PC-3 (cell line): ENCODE measurements around the gene RUNDC1. TPM values are rescaled to one million over a fixed set of nuclear protein-coding genes. Genes with fewer than 3 reads are reported as not detected.

Source experiments
- ATAC-seq: fragments of 200-7000 bp; cut with Tn5 transposase; 2 replicates; pipeline ENCODE4 v1.9.1; 2020; ENCODE audit warnings: mild to moderate bottlenecking, moderate library complexity
- BruUV-seq: library from RNA; stranded (reverse); fragments of 400-500 nt; replicated peaks from 2 replicates; lab custom pipeline; 2021; lab: Mats Ljungman, UMichigan
- CTCF ChIA-PET: fragments of 300-600 bp; sonication (Branson Sonifier 250); formaldehyde crosslinking; loops from one replicate; lab custom pipeline; 2022; ENCODE audit warnings: antibody characterized with exemption; lab: Charles Lee
- POLR2A ChIA-PET: fragments of 300-600 bp; sonication (Branson Sonifier 250); formaldehyde crosslinking; loops from one replicate; lab custom pipeline; 2022; ENCODE audit warnings: antibody characterized with exemption; ENCODE audit not compliant: unreplicated experiment; lab: Charles Lee
- DNase-seq: peaks from one replicate; pipeline ENCODE4 v3.0.0-alpha.2; 2015
- H2AFZ ChIP-seq: fragments of 300-600 bp; sonication (generic); 2 replicates; pipeline ENCODE4 v1.6.0; 2016; ENCODE audit warnings: antibody characterized with exemption, low read length
- H3F3A ChIP-seq: fragments of 300-600 bp; sonication (generic); one replicate; pipeline ENCODE4 v1.6.0; 2017; ENCODE audit warnings: antibody characterized with exemption, low read length, control low read depth, mild to moderate bottlenecking; ENCODE audit not compliant: unreplicated experiment
- H3K27ac ChIP-seq: fragments of 300-600 bp; sonication (generic); 2 replicates; pipeline ENCODE4 v1.5.1; 2016; ENCODE audit warnings: mild to moderate bottlenecking, low read length
- H3K27me3 ChIP-seq: fragments of 300-600 bp; sonication (generic); 2 replicates; pipeline ENCODE4 v1.6.1; 2016; ENCODE audit warnings: low read length, mixed read lengths
- H3K36me3 ChIP-seq: fragments of 300-600 bp; sonication (generic); 2 replicates; pipeline ENCODE4 v1.6.1; 2016; ENCODE audit warnings: low read depth, mixed run types, low read length, mixed read lengths
- H3K4me1 ChIP-seq: fragments of 300-600 bp; sonication (generic); 2 replicates; pipeline ENCODE4 v1.5.1; 2016; ENCODE audit warnings: low read length; ENCODE audit not compliant: insufficient read depth
- H3K4me2 ChIP-seq: fragments of 300-600 bp; sonication (generic); 2 replicates; pipeline ENCODE4 v1.6.0; 2016; ENCODE audit warnings: low read length
- H3K4me3 ChIP-seq: fragments of 300-600 bp; sonication (generic); 2 replicates; pipeline ENCODE4 v1.5.1; 2016; ENCODE audit warnings: mild to moderate bottlenecking, low read length, mixed read lengths
- H3K79me2 ChIP-seq: fragments of 300-600 bp; sonication (generic); 2 replicates; pipeline ENCODE4 v1.6.1; 2017; ENCODE audit warnings: low read length, mixed read lengths
- H3K9ac ChIP-seq: fragments of 300-600 bp; sonication (generic); 2 replicates; pipeline ENCODE4 v1.6.0; 2016; ENCODE audit warnings: mild to moderate bottlenecking, low read length
- H3K9me2 ChIP-seq: fragments of 300-600 bp; sonication (generic); replicated peaks from 2 replicates; pipeline ENCODE4 v1.6.1; 2016; ENCODE audit warnings: mixed run types, low read length, mixed read lengths
- H3K9me3 ChIP-seq: fragments of 300-600 bp; sonication (generic); 2 replicates; pipeline ENCODE4 v1.6.1; 2016; ENCODE audit warnings: low read length, mixed read lengths
- H4K20me1 ChIP-seq: fragments of 300-600 bp; sonication (generic); 2 replicates; pipeline ENCODE4 v1.6.1; 2016; ENCODE audit warnings: low read length, mixed read lengths
- CTCF ChIP-seq: fragments of 300-600 bp; sonication (generic); conservative IDR thresholded peaks from 2 replicates; pipeline ENCODE4 v1.5.1; 2017; ENCODE audit warnings: antibody characterized with exemption, low read depth, mild to moderate bottlenecking, low read length
- EZH2 ChIP-seq: fragments of 300-600 bp; sonication (generic); IDR thresholded peaks from one replicate; pipeline ENCODE4 v1.6.1; 2017; ENCODE audit warnings: antibody characterized with exemption, mild to moderate bottlenecking, low read length; ENCODE audit not compliant: unreplicated experiment
- EZH2phosphoT487 ChIP-seq: fragments of 300-600 bp; sonication (generic); IDR thresholded peaks from 2 replicates; pipeline ENCODE4 v1.6.1; 2018; ENCODE audit warnings: mild to moderate bottlenecking, antibody characterized with exemption, low read length, borderline replicate concordance
- intact Hi-C: fragments of 100-400 bp; cut with micrococcal nuclease; formaldehyde crosslinking; loops from 2 replicates; pipeline ENCODE4 v1.9.0; 2023
- total RNA-seq: library from RNA; depleted of rRNA; stranded (reverse); fragments of >200 nt; gene quantifications from 2 replicates; pipeline ENCODE4 v1.2.3, GENCODE V29; 2014

Gene RUNDC1
- total RNA-seq, 1 experiment from 2014 or later = 9.5 TPM

GRCh38 chr17:43015579-43015978, 35.2 kb downstream of the RUNDC1 start:
- POLR2A ChIA-PET = no interaction called here
- BruUV-seq = no TSS peak
- H4K20me1 ChIP-seq = no peaks in the 10 kb centered on the region
- intact Hi-C loops = no loop called here
- H3K4me2 ChIP-seq = no peak overlapping the region
- no peaks in the 10 kb centered on the region for H3K36me3 ChIP-seq
- TF ChIP-seq EZH2 = no peak
- TF ChIP-seq EZH2phosphoT487 = no peak
- peaks cover 7% of the 10 kb centered on the region; the same call in 1 of the 2 replicates for H3K79me2 ChIP-seq
- H3K4me1 ChIP-seq = peaks cover 6% of the 10 kb centered on the region
- H2AFZ ChIP-seq = no peak overlapping the region
- H3K27me3 ChIP-seq = no peaks in the 10 kb centered on the region
- DNase-seq = no peak
- CTCF ChIA-PET = no interaction called here
- H3K27ac ChIP-seq = no peak overlapping the region
- no peaks in the 10 kb centered on the region for H3F3A ChIP-seq
- ATAC-seq = no peak
- H3K9me2 ChIP-seq = no peaks in the 10 kb centered on the region
- H3K4me3 ChIP-seq = no peak overlapping the region
- no peaks in the 10 kb centered on the region for H3K9me3 ChIP-seq
- no peak overlapping the region for H3K9ac ChIP-seq

DNA sequence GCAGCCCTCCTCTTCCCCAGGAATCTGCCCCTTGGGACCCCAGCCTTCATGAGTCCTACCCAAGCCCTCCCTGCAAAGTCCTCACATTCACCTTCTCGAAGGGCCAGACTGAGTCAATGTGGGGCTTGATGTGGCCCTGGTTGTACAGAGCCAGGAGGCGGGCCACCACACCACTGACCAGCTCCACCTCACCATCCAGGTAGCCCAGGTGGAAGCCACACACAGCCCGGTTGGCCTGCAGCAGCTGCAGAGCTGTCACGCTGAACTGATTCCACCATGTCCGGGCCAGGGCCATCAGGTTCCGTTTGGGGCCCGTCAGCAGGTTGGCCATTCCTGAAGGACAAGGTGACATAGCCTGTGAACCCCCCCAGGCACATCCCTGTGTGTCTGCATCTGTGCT, 35.9 kb downstream of the RUNDC1 start:
- BruUV-seq = no TSS peak

GRCh38 chr17:43018008-43018853, 37.9 kb downstream of the RUNDC1 start:
- H3K9me2 ChIP-seq = no peaks in the 10 kb centered on the region
- no peak overlapping the region for H3K9ac ChIP-seq
- peaks cover 5% of the 10 kb centered on the region for H3K4me1 ChIP-seq
- no peak overlapping the region for H2AFZ ChIP-seq
- no peak overlapping the region for H3K27ac ChIP-seq
- POLR2A ChIA-PET = interaction anchor here (0.6 kb wide), 1 partner anchor 12 kb away, joined by 10 read pairs; no protein-coding TSS in a partner anchor
- intact Hi-C loops = no loop called here
- peaks cover 13% of the 10 kb centered on the region; the same call in 1 of the 2 replicates for H3K79me2 ChIP-seq
- BruUV-seq = no TSS peak
- H3K27me3 ChIP-seq = no peaks in the 10 kb centered on the region
- ATAC-seq (no peak), DNase-seq (no peak)
- CTCF ChIA-PET = no interaction called here
- no peak for TF ChIP-seq EZH2
- no peak for TF ChIP-seq CTCF
- TF ChIP-seq EZH2phosphoT487 = no peak
- no peak overlapping the region for H3K4me3 ChIP-seq
- H3K9me3 ChIP-seq = no peaks in the 10 kb centered on the region
- H3F3A ChIP-seq = no peaks in the 10 kb centered on the region
- H3K36me3 ChIP-seq = no peaks in the 10 kb centered on the region
- H3K4me2 ChIP-seq = no peak overlapping the region
- no peaks in the 10 kb centered on the region for H4K20me1 ChIP-seq

More for the DNA sequence above, 35.9 kb downstream of the RUNDC1 start:
- Histone ChIP-seq H3K9ac (no peak overlapping the region), H3K27ac (no peak overlapping the region), H3K9me2 (no peaks in the 10 kb centered on the region), H3K36me3 (no peaks in the 10 kb centered on the region), H2AFZ (no peak overlapping the region), H3K4me2 (no peak overlapping the region), H3K9me3 (no peaks in the 10 kb centered on the region), H3K27me3 (no peaks in the 10 kb centered on the region), H3K4me1 (peaks cover 5% of the 10 kb centered on the region), H3K4me3 (no peak overlapping the region), H3K79me2 (peaks cover 12% of the 10 kb centered on the region; the same call in 1 of the 2 replicates), H3F3A (no peaks in the 10 kb centered on the region), H4K20me1 (no peaks in the 10 kb centered on the region)
- DNase-seq = no peak
- TF ChIP-seq CTCF (no peak), EZH2 (no peak), EZH2phosphoT487 (no peak)
- intact Hi-C loops = no loop called here
- POLR2A ChIA-PET = no interaction called here
- CTCF ChIA-PET = no interaction called here
- no peak for ATAC-seq
